Measurements from ENCODE around the gene MDN1.

MDN1 gene

GRCh38 chr6:89675949-89676748 lies 143.4 kb downstream of the MDN1 start:
- no peak for DNase-seq (ENCODE audit: low spot score)
- Histone ChIP-seq H3K9me3 (ENCODE audit: severe bottlenecking) (no peaks in the 10 kb centered on the region), H3K36me3 (ENCODE audit: low read depth) (peaks cover 90% of the 10 kb centered on the region), H3K4me3 (ENCODE audit: severe bottlenecking) (no peak overlapping the region), H3K27ac (ENCODE audit: poor library complexity, severe bottlenecking) (no peak overlapping the region), H3K27me3 (ENCODE audit: insufficient read depth, poor library complexity, severe bottlenecking) (no peaks in the 10 kb centered on the region), H3K4me1 (ENCODE audit: insufficient read depth, poor library complexity, severe bottlenecking) (no peaks in the 10 kb centered on the region)
- no peak for TF ChIP-seq CTCF (IDR thresholded peaks at IDR 0.05; ENCODE audit: poor library complexity, severe bottlenecking)
- ATAC-seq (ENCODE audit: low read depth), result no peak

GRCh38 chr6:89670935-89671565 lies 148.5 kb downstream of the MDN1 start:
- Histone ChIP-seq H3K36me3 (ENCODE audit: low read depth) (peaks cover 79% of the 10 kb centered on the region), H3K4me3 (ENCODE audit: severe bottlenecking) (no peak overlapping the region), H3K27ac (ENCODE audit: poor library complexity, severe bottlenecking) (no peak overlapping the region), H3K4me1 (ENCODE audit: insufficient read depth, poor library complexity, severe bottlenecking) (no peaks in the 10 kb centered on the region), H3K27me3 (ENCODE audit: insufficient read depth, poor library complexity, severe bottlenecking) (no peaks in the 10 kb centered on the region), H3K9me3 (ENCODE audit: severe bottlenecking) (no peaks in the 10 kb centered on the region)
- DNase-seq (ENCODE audit: low spot score) (no peak), ATAC-seq (ENCODE audit: low read depth) (no peak)
- TF ChIP-seq CTCF (IDR thresholded peaks at IDR 0.05; ENCODE audit: poor library complexity, severe bottlenecking), result no peak

- DNase-seq (ENCODE audit: low spot score) (no peak), ATAC-seq (ENCODE audit: low read depth) (no peak)
- peaks cover 74% of the 10 kb centered on the region for H3K36me3 ChIP-seq (ENCODE audit: low read depth)
- no peaks in the 10 kb centered on the region for H3K9me3 ChIP-seq (ENCODE audit: severe bottlenecking)
- no peak overlapping the region for H3K27ac ChIP-seq (ENCODE audit: poor library complexity, severe bottlenecking)
- H3K27me3 ChIP-seq (ENCODE audit: insufficient read depth, poor library complexity, severe bottlenecking), result no peaks in the 10 kb centered on the region
- no peak for TF ChIP-seq CTCF (IDR thresholded peaks at IDR 0.05; ENCODE audit: poor library complexity, severe bottlenecking)
- H3K4me1 ChIP-seq (ENCODE audit: insufficient read depth, poor library complexity, severe bottlenecking), result no peaks in the 10 kb centered on the region
- H3K4me3 ChIP-seq (ENCODE audit: severe bottlenecking), result no peak overlapping the region
Observed at GRCh38 chr6:89669002-89669401, 150.6 kb downstream of the MDN1 start.

- no peak for TF ChIP-seq CTCF (IDR thresholded peaks at IDR 0.05; ENCODE audit: poor library complexity, severe bottlenecking)
- Histone ChIP-seq H3K36me3 (ENCODE audit: low read depth) (peaks cover 73% of the 10 kb centered on the region), H3K4me3 (ENCODE audit: severe bottlenecking) (no peak overlapping the region), H3K9me3 (ENCODE audit: severe bottlenecking) (no peaks in the 10 kb centered on the region), H3K27me3 (ENCODE audit: insufficient read depth, poor library complexity, severe bottlenecking) (no peaks in the 10 kb centered on the region), H3K27ac (ENCODE audit: poor library complexity, severe bottlenecking) (no peak overlapping the region), H3K4me1 (ENCODE audit: insufficient read depth, poor library complexity, severe bottlenecking) (no peaks in the 10 kb centered on the region)
- ATAC-seq (ENCODE audit: low read depth) (no peak), DNase-seq (ENCODE audit: low spot score) (no peak)
Observed at GRCh38 chr6:89667872-89668556, 151.6 kb downstream of the MDN1 start.
